HCT116 (cell line): ENCODE data around the gene DMBT1. TPM values are rescaled to one million over a fixed set of nuclear protein-coding genes. Genes with fewer than 3 reads are reported as not detected.

ENCODE experiments used
- ATAC-seq: fragments of 200-7000 bp; cut with Tn5 transposase; 2 replicates; pipeline ENCODE4 v1.9.1; 2020; ENCODE audit warnings: mild to moderate bottlenecking, moderate library complexity
- BruUV-seq: library from RNA; stranded (reverse); fragments of 400-500 nt; replicated peaks from 2 replicates; lab custom pipeline; 2021; lab: Mats Ljungman, UMichigan
- CTCF ChIA-PET: fragments of 300-600 bp; sonication (Branson Sonifier 250); formaldehyde crosslinking; loops from one replicate; lab custom pipeline; 2021; ENCODE audit warnings: antibody characterized with exemption; lab: Charles Lee
- POLR2A ChIA-PET: fragments of 300-600, 350-600 bp; sonication (Branson Sonifier 250); formaldehyde crosslinking; loops from one replicate; lab custom pipeline; 2021; ENCODE audit warnings: antibody characterized with exemption; lab: Charles Lee
- RAD21 ChIA-PET, 2 experiments: fragments of 300-600 bp; sonication (Branson Sonifier 250); formaldehyde crosslinking; loops; one replicate each; lab custom pipeline; 2023; ENCODE audit warnings: low total read pairs in 2 of 2; ENCODE audit not compliant: uncharacterized antibody in 2 of 2, unreplicated experiment in 2 of 2, low non-redundant PET in 1 of 2; lab: Charles Lee
- DNase-seq: peaks from one replicate; pipeline ENCODE4 v3.0.0-alpha.2; 2010; ENCODE audit warnings: low read depth, low spot score
- H2AFZ ChIP-seq: fragments of 200-600 bp; shearing (Covaris generic), sonication (generic); 2 replicates; pipeline ENCODE4 v1.6.1; 2017; ENCODE audit warnings: low read depth, mixed run types, mixed read lengths, antibody characterized with exemption, low read length; ENCODE audit not compliant: poor library complexity, severe bottlenecking
- H3K27ac ChIP-seq: 2 replicates; pipeline ENCODE4 v1.5.1; 2012; ENCODE audit warnings: low read depth, low read length
- H3K27me3 ChIP-seq: fragments of 200-600 bp; sonication (generic); 2 replicates; pipeline ENCODE4 v1.6.1; 2016; ENCODE audit warnings: mixed run types, low read length, mixed read lengths; ENCODE audit not compliant: insufficient read depth
- H3K36me3 ChIP-seq, 2 experiments: fragments of 200-500 bp in 1 of 2; fragments of 200-600 bp in 1 of 2; sonication (Bioruptor generic) in 1 of 2; sonication (generic) in 1 of 2; 2 replicates each; pipeline versions ENCODE4 v1.5.1 to v1.6.1; 2014 to 2016; ENCODE audit warnings: low read length in 2 of 2, inconsistent platforms in 1 of 2, mixed read lengths in 1 of 2, mixed run types in 1 of 2; ENCODE audit not compliant: insufficient read depth in 2 of 2, control insufficient read depth in 1 of 2
- H3K4me1 ChIP-seq, 2 experiments: fragments of 200-600 bp in 1 of 2; sonication (generic) in 1 of 2; 2 replicates each; pipeline versions ENCODE4 v1.5.1 to v1.6.1; 2012 to 2017; ENCODE audit warnings: low read length in 2 of 2, inconsistent platforms in 1 of 2, mild to moderate bottlenecking in 1 of 2, mixed read lengths in 1 of 2, mixed run types in 1 of 2, moderate library complexity in 1 of 2; ENCODE audit not compliant: insufficient read depth in 2 of 2, control insufficient read depth in 1 of 2
- H3K4me2 ChIP-seq: fragments of 200-600 bp; sonication (generic); 2 replicates; pipeline ENCODE4 v1.6.1; 2017; ENCODE audit warnings: mixed run types, low read length, mixed read lengths
- H3K4me3 ChIP-seq, 2 experiments: fragments of 200-600 bp in 1 of 2; sonication (generic) in 1 of 2; replicated peaks in 1 of 2; 2 replicates each; pipeline ENCODE4 v1.5.1; 2011 to 2016; ENCODE audit warnings: low read length in 2 of 2, control low read depth in 1 of 2, low read depth in 1 of 2, mild to moderate bottlenecking in 1 of 2, mixed read lengths in 1 of 2, mixed run types in 1 of 2
- H3K79me2 ChIP-seq: fragments of 200-600 bp; sonication (generic); 2 replicates; pipeline ENCODE4 v1.6.1; 2017; ENCODE audit warnings: mild to moderate bottlenecking, mixed run types, low read length, moderate library complexity, mixed read lengths; ENCODE audit not compliant: insufficient read depth
- H3K9ac ChIP-seq: fragments of 200-600 bp; sonication (generic); 2 replicates; pipeline ENCODE4 v1.6.1; 2016; ENCODE audit warnings: low read length, mixed read lengths
- H3K9me2 ChIP-seq: fragments of 200-600 bp; sonication (generic), shearing (Covaris generic); 2 replicates; pipeline ENCODE4 v1.6.1; 2017; ENCODE audit warnings: mixed run types, mild to moderate bottlenecking, moderate library complexity; ENCODE audit not compliant: insufficient read depth
- H3K9me3 ChIP-seq, 2 experiments: fragments of 200-500 bp in 1 of 2; fragments of 200-600 bp in 1 of 2; sonication (Bioruptor generic) in 1 of 2; sonication (generic) in 1 of 2; 2 replicates each; pipeline ENCODE4 v1.6.1; 2014 to 2017; ENCODE audit warnings: low read length in 2 of 2, mixed read lengths in 2 of 2, inconsistent platforms in 1 of 2, low read depth in 1 of 2, mild to moderate bottlenecking in 1 of 2, mixed run types in 1 of 2, moderate library complexity in 1 of 2; ENCODE audit not compliant: control insufficient read depth in 1 of 2, insufficient read depth in 1 of 2
- H4K20me1 ChIP-seq: fragments of 200-600 bp; sonication (generic), shearing (Covaris generic); 2 replicates; pipeline ENCODE4 v1.6.1; 2017; ENCODE audit warnings: mixed run types, mild to moderate bottlenecking, moderate library complexity; ENCODE audit not compliant: insufficient read depth
- ATF3 ChIP-seq: IDR thresholded peaks from 2 replicates; pipeline ENCODE4 v1.6.1; 2012
- CBX3 ChIP-seq: IDR thresholded peaks from 2 replicates; pipeline ENCODE4 v1.6.1; 2012; ENCODE audit warnings: low read depth
- CEBPB ChIP-seq: IDR thresholded peaks from 2 replicates; pipeline ENCODE4 v1.6.1; 2012; ENCODE audit warnings: low read depth
- CTCF ChIP-seq, 3 experiments: fragments of 200-600 bp in 1 of 3; sonication (generic) in 1 of 3; IDR thresholded peaks in 2 of 3; conservative IDR thresholded peaks in 1 of 3; 2 replicates each; pipeline ENCODE4 v1.5.1; 2012 to 2017; ENCODE audit warnings: low read depth in 2 of 3, low read length in 2 of 3, antibody characterized with exemption in 1 of 3, borderline replicate concordance in 1 of 3, control low read depth in 1 of 3, mild to moderate bottlenecking in 1 of 3, mixed read lengths in 1 of 3, mixed run types in 1 of 3, moderate library complexity in 1 of 3; ENCODE audit not compliant: insufficient read depth in 1 of 3
- EGR1 ChIP-seq: IDR thresholded peaks from 2 replicates; pipeline ENCODE4 v1.6.1; 2012; ENCODE audit warnings: low read depth
- EZH2 ChIP-seq: fragments of 200-600 bp; sonication (generic); IDR thresholded peaks from 2 replicates; pipeline ENCODE4 v1.6.1; 2017; ENCODE audit warnings: antibody characterized with exemption, mixed run types
- FOSL1 ChIP-seq: IDR thresholded peaks from 2 replicates; pipeline ENCODE4 v1.6.1; 2012; ENCODE audit warnings: low read depth
- REST ChIP-seq: IDR thresholded peaks from 2 replicates; pipeline ENCODE4 v1.6.1; 2012; ENCODE audit warnings: low read depth
- SIN3A ChIP-seq: IDR thresholded peaks from 2 replicates; pipeline ENCODE4 v1.6.1; 2012; ENCODE audit warnings: low read depth
- SP1 ChIP-seq: IDR thresholded peaks from 2 replicates; pipeline ENCODE4 v1.6.1; 2012; ENCODE audit warnings: low read depth
- TCF7L2 ChIP-seq: IDR thresholded peaks from 2 replicates; pipeline ENCODE4 v1.7.0; 2011; ENCODE audit warnings: borderline replicate concordance, inconsistent platforms; ENCODE audit not compliant: insufficient read depth, insufficient read length; ENCODE audit errors: extremely low read depth
- YY1 ChIP-seq: IDR thresholded peaks from 2 replicates; pipeline ENCODE4 v1.6.1; 2011; ENCODE audit warnings: low read length, low read depth, moderate library complexity, mild to moderate bottlenecking; ENCODE audit not compliant: insufficient replicate concordance; ENCODE audit errors: extremely low read depth
- ZBTB33 ChIP-seq: IDR thresholded peaks from 2 replicates; pipeline ENCODE4 v1.6.1; 2011; ENCODE audit warnings: mild to moderate bottlenecking, low read length, moderate library complexity; ENCODE audit not compliant: insufficient replicate concordance; ENCODE audit errors: extremely low read depth
- ZFX ChIP-seq: fragments of 450-650 bp; IDR thresholded peaks from 2 replicates; pipeline ENCODE4 v1.6.1; 2017
- intact Hi-C: fragments of 100-400 bp; cut with micrococcal nuclease; formaldehyde crosslinking; loops from 2 replicates; pipeline ENCODE4 v1.10.0; 2022
- total RNA-seq: library from RNA; stranded (reverse); gene quantifications from one replicate; pipeline ENCODE4 v1.2.1, GENCODE V29; 2021; ENCODE audit not compliant: unreplicated experiment

Gene DMBT1
- total RNA-seq, 1 experiment from 2014 or later: 0.17 TPM

- Histone ChIP-seq H3K79me2 (no peaks in the 10 kb centered on the region), H3K36me3 (no peaks in the 10 kb centered on the region), H3K9me3 (no peaks in the 10 kb centered on the region), H4K20me1 (no peaks in the 10 kb centered on the region), H3K27ac (no peak overlapping the region), H3K9me2 (no peaks in the 10 kb centered on the region), H3K4me2 (no peak overlapping the region), H3K4me3 (no peak overlapping the region), H3K27me3 (peaks cover 52% of the 10 kb centered on the region), H3K9ac (no peak overlapping the region), H2AFZ (no peak overlapping the region), H3K4me1 (peaks cover 0 to 12% of the 10 kb centered on the region in 2 experiments; a peak in 1 of 4 replicates)
- ChIA-PET CTCF (interaction anchor here (3.7 kb wide), 1 partner anchor 263 kb away, joined by 15 read pairs; no protein-coding TSS in a partner anchor), POLR2A (no interaction called here), RAD21 (no interaction called here)
- intact Hi-C loops: loop anchor here (10.0 kb wide), 1 partner anchor 417 kb away; no protein-coding TSS in a partner anchor
- TF ChIP-seq CBX3: no peak
- TF ChIP-seq CTCF (IDR thresholded peaks at IDR 0.05 in 2 of 3, conservative IDR thresholded peaks at IDR 0.05 in 1 of 3; ENCODE audit: borderline replicate concordance in 1 of 3, insufficient read depth in 1 of 3, low read depth in 2 of 3, low read length in 2 of 3): no peak
- no peak for TF ChIP-seq FOSL1
- no peak for TF ChIP-seq REST
- TF ChIP-seq CEBPB: no peak
- no peak for TF ChIP-seq EGR1
- TF ChIP-seq YY1: no peak
- no peak for TF ChIP-seq ATF3
- no peak for TF ChIP-seq SIN3A
- TF ChIP-seq ZFX: no peak
- no peak for TF ChIP-seq EZH2
- no peak for TF ChIP-seq TCF7L2
- TF ChIP-seq SP1: no peak
- no peak for TF ChIP-seq ZBTB33
- DNase-seq (no peak), ATAC-seq (no peak)
- BruUV-seq: no TSS peak
Measured at GRCh38 chr10:122561792-122562191, 1.2 kb downstream of the DMBT1 start.
